ENCODE results near the gene ASTL.

The ASTL gene

DNA sequence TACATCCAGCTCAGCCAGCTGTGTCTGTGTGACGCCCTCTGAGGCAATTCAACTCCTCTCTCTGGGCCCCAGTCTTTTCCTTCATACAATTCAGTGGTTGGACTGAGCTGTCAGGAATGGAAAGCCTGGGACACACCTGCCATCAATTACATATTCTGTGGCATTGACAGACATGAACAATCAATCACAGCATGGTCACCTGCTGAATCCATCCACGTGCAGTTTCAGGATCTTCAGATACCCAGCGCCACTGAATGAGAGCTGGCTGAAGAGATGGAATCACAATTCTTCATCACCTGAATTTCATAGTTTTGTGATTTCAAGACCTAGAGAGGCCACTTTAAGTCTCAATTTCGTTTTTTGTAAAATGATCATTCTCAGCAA, 27.1 kb downstream of the ASTL start:
- DNase-seq = no peak

DNA sequence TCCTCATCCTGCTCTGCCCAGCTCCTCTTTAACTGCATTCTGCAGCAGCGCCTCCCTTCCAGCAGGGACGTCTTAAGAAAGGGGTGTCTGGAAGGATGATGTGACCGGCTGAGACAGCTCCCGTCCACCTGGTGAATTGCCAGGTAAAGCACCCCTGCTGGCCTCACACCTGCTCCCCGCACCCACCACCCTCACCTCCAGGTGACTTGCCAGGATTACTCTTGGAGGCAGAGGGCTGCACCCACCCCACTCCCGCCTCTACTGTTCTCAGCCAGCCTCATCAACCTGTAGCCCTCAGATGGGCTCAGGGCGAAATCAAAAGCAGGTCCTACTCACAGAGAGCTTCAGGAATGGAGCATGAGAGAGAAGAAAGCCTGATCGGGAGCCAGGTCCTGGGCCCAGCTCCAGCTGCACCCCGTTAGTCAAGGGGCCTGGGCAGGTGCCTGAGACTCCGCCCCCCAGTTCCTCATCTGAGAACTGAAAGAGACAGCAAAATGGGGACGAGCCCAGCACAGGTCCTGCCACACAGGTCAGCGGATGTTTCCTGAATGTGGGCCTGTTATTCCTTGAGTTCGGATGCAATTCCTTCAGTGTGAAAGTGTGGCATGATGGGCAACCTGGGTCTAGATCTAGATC, 27.6 kb downstream of the ASTL start:
- DNase-seq = peak; percentile 6

DNA sequence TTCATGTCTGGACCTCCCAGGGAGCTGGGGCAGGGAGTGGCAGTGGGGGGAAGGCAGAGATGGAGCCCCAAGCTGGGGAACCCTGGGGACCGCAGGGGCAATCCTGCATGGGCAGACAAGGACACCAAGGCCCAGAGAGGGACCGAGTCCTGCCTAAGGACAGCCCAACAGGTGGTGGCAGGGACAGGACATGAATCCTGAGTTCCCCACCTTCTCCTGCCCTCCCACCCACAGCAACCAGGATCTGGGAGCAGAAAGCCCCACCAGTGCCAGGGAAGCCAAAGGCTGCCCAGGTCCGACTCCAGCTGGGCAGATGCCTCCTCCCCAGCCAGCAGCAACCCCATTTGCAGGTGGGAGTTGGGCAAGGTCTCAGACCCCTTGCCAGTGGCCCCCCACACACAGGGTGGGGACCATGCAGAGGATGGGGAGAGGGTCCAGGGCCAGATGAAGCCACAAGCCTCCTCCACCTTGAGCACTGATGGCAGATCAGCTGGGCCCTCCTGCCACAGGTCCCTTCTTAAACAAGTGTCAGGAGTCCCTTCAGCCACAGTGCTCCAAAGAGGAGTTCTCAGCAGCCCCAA, 28.3 kb downstream of the ASTL start:
- peak; percentile 11 for DNase-seq

DNA sequence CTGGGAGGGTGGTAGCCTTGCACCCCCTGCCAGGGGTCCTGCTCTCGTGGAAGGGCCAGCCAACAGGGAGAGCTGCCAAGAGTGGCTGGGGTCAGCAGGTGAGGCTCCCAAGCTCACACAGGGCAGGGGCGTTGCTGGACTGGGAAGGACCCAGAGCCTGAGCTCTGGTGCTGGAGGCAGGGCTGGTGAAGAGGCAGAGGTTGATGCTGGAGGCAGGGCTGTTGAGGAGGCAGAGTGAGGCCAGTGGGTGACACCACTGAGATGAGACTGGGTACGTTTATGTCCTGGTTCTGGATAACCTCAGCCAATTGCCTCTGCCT, 29.0 kb downstream of the ASTL start:
- peak; percentile 5 for DNase-seq

DNA sequence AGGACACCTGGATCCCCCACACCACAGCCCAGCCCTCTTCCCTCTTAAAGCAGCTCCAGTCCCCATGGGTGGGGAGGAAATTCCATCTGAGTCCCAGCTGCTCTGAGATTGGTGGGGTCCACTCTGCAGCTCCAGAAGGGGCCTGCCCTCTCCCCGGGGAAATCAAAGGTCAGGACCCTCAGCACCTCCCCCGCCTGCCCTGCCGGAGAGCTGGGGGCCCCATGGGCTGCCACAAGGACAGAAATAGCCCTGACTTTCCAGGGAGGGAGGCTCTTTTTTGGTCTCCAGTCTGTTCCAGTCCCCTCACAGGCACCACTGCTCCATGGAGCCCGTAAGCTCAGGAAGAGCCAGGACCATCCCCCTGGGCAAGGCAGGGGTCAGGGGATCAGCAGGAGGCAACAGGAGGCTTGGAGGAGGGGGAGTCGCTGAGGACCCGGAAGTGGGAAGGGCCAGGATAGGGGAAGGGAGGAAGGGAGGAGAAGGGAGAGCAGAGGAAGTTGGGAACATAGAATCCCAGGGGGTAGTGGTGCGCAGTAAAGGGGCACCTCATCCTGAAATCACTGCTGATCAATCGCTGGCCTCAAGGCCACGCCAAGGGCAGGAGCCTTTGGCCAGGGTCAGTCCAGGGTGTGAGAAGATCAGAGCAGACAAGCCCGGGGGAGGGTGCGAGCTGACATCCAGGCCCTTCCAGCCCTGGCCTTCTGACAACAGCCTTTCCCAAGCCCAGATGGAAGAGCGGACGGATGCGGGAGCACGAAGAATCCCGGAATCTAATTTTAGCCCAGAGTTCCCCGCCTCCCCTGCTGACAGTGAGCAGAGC, 29.6 kb downstream of the ASTL start:
- DNase-seq = peak; percentile 2

DNA sequence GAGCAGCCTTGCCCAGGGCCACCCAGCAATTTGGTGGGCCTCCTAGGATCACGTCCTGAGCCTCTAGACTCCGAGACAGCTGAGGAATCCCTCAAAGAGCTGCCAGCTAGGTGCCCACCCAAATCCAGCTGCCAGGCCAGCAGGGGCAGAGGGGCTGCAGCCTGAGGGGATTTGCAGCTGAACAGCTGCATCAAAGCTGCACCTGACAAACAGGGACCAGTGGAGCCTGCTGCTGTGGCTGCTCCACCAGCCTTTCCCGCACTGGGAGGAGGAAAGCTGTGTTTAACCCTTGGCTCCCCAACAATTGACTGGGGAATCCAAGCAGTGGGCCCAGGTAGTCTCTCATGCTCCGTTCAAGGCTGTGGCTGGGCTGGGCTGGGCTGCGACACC, 30.2 kb downstream of the ASTL start:
- DNase-seq = peak; percentile 13

DNA sequence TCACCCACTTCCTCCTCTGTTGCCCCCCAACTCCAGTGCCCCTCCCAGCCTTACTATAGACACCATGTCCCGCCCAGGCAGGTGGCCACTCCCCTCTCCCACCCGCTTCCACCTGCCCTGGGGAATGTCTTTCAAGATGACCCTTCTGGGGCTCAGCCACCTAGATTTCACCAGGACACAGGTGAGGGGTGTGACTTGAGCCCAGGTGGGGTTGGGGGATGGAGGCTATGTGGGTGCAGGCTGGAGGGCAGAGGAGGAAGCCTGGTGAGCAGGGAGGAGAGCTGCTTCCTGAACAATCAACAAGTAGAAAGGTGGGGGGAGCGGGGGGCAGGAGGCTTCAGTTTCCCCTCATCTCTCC, 30.6 kb downstream of the ASTL start:
- DNase-seq = peak; percentile 8

DNA sequence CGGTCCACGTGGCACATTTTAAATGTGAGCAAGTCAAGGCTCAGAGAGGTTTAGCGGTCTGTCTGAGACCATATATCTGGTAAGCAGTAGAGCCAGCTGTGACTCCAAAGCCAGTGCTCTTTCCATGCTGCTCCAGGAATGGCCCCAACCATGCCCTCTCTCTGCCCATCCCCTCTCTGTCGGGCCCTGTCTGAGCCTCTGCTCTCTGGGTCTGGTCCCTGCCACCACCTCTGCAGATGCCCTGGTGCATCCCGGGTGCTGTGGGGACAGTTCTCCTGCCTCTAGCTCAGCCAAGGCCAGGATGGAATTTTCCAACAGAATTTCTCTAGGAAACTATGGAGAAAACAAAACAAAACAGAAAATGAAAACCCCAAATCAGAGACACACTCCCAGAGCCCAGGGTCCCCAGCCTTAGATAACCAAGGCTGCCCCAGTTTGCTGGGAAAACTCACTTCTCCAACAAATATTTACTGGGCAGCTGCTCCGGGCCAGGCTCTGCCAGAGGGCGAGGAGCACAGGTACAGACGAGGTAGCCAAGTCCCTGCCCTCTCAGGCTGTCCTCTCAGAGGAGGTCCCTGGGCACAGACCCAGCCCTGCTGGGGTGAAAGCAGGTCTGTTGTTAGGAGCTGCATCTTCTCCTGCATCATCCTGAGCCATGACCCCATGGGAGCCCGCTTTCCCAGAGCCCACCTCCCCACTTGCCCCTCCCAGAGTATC, 31.2 kb downstream of the ASTL start:
- no peak for DNase-seq

DNA sequence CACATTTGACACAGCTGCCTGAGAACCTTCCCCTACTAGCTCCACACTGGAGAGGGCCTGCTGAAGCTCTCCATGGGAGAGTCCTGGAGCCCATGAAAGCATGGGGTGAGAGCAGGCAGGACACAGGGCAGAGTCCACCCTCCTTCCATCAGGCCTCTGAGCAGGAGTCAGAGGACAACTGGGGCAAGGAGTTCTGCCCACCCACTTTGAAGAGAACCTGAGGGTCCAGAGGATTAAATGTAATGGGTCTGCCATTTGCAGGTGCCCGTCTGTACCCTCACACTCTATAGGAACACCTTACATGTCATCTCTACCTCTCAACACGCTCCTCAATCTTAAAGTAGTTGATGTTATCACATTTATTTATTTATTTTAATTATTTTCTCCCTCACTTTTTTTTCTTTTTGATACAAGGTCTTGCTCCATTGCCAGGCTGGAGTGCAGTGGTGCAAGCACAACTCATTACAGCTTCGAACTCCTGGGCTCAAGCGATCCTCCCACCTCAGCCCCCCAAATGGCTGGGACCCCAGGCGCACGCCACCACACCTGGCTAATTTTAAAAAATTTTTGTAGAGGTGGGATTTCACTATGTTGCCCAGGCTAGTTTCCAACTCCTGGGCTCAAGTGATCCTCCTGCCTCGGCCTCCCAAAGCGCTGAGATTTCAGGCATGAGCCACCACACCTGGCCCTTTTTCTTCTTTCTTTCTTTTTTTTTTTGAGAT, 32.1 kb downstream of the ASTL start:
- peak; percentile 8 for DNase-seq

DNA sequence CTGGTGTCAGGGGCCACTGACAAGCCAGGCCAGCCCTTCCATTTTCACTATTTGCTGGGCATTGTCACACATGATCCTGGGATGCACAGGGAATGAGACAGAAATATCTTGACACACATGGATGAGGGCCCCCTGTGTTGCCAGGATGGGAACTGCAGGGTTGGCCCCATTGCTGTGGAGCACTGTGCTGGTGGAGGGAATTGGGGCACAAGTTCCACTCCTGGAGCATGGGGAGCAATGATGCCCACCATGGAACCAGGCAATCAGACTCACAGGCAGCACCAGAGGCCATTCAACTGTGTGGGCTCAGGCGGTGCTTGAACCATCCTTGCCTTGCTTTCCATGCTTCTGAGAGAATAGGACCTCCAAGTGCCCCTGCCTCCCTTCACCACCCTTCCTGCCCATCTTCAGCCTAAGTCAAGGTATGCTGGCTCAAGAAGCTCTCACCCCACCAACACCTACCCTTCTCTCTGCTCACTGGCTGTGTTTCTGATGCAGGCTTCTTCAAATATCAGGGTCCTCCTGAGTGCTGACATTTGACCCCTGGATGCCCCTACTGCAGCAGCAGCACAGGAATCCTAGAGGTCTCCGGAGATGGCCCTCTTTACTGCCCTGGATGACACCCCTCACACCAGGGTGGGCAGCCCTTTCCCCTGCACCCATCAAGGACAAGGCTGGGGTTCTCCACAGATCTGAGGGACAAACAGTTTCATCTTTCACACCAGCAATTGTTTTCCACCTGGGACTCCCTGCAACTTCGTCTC, 33.0 kb downstream of the ASTL start:
- DNase-seq = peak; percentile 4

DNA sequence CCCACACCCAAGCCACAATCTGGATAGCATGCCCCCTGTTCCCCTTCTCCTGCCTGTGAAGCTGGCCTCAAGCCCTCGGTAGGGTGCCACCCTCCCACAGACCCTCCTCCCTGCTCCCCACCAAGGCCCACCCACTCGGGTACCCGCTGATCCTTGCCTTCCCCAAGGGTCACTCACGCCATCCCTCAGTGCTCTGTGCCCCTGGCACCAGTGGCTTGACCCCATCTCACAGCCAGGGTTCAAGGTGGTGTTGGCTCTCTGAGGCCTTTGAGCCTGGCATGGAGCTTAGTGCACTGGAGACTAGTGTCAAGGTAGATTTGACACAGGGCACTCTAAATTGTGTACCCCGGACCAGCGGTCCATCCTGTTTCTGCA, 33.8 kb downstream of the ASTL start:
- DNase-seq = peak; percentile 8

DNA sequence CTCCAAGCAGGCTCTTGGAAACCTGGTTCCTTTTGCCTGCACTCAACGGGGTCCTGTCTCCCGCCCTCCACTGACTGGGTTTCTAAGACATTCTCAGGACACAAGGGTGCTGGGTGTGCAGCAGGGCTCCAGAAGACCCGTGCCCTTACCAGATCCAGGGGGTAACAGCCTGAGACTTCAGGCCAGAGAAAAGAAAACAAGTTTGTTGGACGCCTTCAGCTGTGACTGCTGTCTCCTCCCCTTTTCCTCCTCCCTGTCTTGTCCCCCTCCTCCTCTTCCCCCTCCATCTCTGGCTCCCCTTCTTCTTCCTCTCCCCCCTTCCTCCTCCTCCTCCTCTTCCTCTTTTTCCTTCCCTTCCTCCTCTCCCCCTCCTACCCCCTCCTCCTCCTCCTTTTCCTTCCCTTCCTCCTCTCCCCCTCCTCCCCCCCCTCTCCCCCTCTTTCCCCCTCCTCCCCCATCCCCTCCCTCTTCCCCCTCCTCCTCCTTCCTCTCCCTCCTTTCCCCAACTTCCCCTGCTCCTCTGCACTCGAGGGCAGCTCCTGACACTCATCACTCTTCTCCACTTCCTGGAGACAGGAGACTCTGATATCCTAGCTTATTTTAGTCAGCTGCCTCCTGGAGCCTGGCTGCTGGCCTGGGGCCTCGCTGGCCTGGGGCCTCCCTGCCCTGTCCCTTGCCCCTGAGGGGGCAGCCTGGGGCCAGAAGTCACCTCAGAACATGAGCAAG, 34.4 kb downstream of the ASTL start:
- no peak for DNase-seq

DNA sequence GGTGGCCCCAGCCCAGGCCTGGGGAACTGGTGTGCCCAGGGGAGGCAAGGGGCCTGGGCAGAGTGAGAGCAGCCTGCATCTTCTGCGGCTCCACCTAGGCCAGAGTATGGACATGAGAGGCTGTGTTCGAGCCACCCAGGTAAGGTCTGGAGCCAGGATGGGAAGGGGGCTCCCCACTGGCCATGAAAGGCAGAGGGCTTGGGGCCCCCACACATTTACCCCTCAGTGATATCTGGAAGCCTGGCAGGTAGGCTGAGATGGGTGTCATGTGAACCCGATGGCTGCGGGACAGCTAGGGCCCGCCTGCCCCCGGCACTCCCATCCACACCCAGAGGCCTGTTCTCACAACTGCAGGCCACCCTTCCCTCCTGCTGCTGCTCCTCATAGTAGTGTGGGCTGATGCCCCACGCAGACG, 35.1 kb downstream of the ASTL start:
- peak; percentile 8 for DNase-seq

DNA sequence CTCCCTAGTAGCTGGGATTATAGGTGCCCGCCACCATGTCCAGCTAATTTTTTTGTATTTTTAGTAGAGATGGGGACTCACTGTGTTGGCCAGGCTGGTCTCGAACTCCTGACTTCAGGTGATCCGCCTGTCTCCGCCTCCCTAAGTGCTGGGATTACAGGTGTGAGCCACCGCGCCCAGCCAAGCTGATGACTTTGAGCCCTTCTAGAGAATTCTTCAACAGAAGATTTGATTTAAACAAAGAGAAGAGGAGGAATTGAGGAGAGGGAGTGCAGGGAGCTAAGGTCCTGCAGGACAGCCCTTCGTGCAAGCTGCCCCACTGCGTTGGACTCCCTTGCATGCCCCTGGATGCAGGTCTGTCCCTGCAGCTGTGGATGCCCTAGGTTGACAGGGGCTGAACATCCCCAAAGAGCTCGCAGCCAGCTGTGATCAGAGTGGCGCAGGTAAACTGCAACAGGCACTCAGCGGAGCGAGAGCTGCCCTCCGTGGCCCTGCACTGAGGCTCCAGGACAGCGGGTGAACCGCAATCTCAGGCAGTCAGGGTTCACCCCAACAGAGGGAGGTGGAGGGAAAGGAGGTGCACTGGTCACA, 35.6 kb downstream of the ASTL start:
- DNase-seq = peak; percentile 7

DNA sequence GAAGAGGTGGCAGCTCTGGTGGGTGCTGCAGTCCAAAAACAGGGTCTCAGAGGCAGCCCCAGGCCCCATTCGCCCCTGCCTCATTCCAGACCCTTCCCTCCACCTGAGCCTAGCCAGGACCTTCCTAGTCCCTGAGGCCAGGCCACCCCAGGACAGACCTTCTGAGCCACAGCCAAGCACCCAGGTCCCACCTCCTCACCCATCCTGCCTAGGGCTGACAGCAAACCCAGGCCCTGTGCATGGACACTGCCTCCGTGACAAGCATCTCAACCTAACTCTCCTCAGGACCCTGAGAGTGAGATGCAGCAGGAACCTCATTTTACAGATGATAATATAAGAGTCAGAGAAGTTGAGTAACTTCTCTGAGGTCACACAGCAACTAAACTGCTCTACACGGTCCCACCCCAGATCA, 37.4 kb downstream of the ASTL start:
- DNase-seq = peak; percentile 3

DNA sequence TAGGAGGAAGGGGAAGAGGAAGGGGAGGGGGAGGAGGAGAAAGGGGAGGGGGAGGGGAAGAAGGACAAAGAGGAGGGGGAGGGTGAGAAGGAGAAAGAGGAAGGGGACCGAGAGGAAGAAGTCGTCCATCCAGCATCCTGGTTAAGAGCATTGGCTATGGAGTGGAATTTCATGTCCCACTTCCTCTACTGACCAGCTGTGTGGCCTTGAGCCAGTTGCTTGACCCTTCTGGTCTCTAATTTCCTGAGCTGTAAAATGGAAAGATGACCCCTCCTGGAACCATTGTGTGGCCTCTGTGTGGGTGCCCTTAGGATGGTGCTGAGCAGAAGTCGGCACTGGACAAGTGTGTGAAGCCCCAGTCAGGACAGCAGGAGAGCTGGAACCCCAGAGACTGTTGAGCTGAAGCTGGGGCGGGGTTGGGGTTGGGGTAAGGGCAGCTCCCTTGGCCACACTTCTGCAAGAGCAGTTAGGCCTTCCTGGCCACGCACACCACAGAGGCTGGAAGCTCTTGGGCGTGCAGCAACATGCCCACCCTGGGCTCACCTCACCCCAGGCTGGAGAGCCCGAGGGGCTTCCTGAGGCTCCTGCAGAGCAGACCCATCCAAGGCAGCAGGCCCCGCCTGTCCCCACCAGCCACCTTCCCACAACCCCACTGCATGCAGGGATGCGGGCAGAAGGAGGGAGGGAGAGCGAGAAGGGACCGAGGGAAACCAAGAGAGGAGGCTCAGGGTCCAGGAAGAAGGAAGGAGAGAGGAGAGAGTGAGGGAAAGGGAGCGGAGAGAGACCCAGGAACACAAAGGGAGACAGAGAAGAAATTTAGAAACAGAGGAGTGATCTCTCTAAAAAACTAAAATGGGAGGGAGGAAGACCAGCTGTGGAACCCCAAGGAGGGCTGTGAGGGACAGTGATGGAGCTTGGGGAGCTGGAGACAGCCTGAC, 38.2 kb downstream of the ASTL start:
- peak; percentile 7 for DNase-seq

DNA sequence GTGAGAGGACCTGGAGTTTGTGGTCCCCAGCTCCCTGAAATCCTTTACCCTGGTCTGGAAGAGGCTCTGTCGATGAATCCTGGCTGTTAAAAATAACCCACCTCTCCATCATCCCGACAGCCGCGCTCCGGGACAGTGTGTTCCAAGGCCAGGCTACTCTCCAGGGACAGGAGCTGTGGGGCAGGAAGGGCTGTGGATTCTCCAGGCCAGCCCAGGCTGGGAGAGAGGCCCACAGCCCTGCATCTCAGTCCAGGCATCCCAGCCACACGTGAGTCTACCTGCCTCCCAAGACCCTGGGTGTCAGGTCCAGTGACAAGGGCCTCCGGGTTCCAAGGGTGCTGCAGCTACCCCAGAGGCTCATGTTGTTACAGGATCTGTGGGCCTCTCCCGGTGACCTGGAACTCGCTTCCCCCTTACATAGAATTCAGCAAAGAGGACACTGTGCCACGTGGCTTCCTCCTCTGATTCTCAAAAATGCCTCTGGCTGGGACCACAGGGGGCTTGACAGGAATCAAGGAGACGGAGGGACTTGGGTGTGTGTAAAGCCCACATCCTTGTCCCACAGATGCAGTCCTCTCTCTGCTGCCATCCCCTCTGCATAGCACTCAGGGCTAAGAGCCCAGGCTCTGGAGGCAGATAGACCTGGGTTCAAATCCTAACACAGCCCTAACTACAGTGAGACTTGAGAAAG, 39.3 kb downstream of the ASTL start:
- no peak for DNase-seq

DNA sequence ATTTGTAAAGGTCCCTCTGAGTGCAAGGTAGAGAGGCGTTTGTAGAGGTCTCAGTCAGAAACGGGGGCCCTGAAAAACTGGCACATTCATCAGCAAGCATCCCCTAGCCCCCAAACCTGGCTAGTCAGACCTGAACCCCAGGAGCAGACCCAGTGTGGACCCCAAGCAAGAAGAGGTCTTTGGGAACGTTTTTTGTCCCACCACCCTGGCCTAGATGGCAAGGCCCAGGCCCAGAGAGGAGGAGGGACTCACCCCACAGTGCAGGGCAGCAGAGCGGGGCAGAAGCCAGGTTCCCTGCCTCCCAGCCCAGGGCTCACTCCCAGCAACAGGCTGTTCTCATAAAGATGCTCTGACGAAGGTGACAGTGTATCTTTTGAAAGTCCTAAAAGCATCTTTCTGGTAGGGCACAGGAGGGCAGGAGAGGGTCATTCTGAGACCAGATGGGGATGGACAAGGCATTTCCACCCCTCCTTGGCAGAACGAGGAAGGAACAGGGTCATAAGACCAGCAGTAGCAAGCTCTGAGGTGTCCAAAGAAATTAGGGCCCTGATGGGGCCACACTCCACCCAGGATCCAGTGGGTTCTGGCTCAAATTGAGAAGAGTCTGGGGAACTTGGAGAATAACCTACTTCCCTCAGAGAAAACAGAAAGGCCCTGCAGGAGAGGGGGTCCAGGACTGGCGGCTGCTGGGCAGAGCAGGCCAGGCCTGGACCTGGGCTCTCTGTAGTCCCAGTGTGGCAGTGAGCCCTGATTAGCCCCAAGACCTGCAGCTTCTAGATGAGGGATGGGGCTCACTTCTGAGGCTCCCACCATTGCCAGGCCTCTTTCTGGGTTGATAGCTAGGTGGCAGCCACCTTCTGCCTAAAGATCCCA, 40.1 kb downstream of the ASTL start:
- no peak for DNase-seq

All from activated CD8-positive, alpha-beta memory T cell treated with anti-CD3 and anti-CD28 coated beads, Interleukin-2, amount 50 U/mL, for 4 hours (primary cell).